ENCODE results near the gene SEMA4D. TPM values are rescaled to one million over a fixed set of nuclear protein-coding genes. Genes with fewer than 3 reads are reported as not detected.
A peak's percentile ranks its signal among the peaks of the same experiment; 100 is the strongest.

The SEMA4D gene
- total RNA-seq, 3 donors from 2014 or later: 20.9 to 26.9 (median 23.1) TPM

GRCh38 chr9:89397471-89397870 lies 100.4 kb downstream of the SEMA4D start:
- TF ChIP-seq CTCF (IDR thresholded peaks at IDR 0.05): no peak
- no peak for DNase-seq
- intact Hi-C loops (cut with DNase I, micrococcal nuclease): no loop called here
- Histone ChIP-seq H3K36me3 (ENCODE audit: low read depth) (no peaks in the 10 kb centered on the region), H3K4me3 (no peak overlapping the region), H3K9me3 (no peaks in the 10 kb centered on the region), H3K4me1 (ENCODE audit: low read depth) (no peaks in the 10 kb centered on the region)
- ATAC-seq: no peak

DNA sequence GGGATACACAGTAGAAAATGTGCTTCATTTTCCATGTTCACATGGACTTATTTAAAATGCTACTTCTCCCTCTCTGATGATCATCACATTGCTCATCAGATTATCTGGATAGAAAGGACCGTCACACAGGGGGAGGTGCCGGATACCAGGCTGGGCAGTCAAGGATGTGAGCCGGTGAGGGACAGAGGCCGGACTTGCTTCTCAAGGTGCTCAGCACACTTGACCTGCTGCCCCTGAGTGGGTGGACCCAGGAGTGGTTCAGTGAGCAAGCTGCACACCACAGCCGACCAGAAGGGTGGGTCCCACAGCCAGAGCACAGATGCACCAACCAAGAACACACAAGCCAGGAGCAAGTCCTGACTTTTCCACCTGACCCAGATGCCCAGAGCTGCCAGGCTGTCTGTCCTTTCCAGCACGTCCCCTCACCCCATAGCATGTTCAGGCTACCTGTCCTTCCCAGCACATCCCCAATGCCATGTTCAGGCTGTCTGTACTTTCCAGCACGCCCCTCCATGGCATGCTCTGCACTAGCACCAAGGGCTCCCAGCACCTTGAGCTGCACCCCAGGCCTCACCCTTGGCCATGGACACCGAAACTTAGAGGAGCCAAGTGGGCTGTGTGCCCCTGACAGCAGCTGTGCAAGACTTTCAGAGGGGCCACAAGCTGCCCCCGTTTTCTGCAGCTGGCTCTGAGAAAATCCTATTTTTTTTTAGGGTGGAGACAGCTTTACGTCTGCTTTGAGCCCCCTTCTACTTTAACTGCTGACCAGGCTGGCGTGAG lies 101.8 kb downstream of the SEMA4D start:
- peak in 1 of 3 donors; percentile 41 for DNase-seq
- intact Hi-C loops (cut with DNase I, micrococcal nuclease): no loop called here
- no peak overlapping the region for H3K4me3 ChIP-seq
- ATAC-seq: no peak
- no peak for TF ChIP-seq CTCF (IDR thresholded peaks at IDR 0.05)
- no peaks in the 10 kb centered on the region for H3K36me3 ChIP-seq (ENCODE audit: low read depth)
- H3K9me3 ChIP-seq: no peaks in the 10 kb centered on the region
- no peaks in the 10 kb centered on the region for H3K4me1 ChIP-seq (ENCODE audit: low read depth)

DNA sequence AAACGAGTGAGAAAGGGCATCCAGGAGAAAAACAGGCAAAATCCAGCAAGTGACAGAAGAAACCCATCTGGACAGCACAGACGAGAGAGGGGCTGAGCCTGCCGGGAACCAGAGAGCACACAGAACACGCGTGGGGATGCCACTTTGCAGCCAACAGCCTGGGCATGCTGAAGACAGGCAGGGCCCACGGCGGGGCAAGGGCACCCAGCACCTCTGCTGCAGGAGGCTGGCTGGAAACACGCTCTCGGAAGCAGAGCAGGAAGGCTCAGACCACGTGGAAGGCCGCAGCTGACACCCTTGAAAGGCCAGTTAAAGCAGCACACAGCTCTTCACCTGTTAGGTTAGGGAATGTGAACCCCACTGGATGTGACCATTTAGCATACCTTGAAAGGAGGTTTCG lies 103.5 kb downstream of the SEMA4D start:
- DNase-seq (no peak), ATAC-seq (no peak)
- Histone ChIP-seq H3K36me3 (ENCODE audit: low read depth) (no peaks in the 10 kb centered on the region), H3K9me3 (no peaks in the 10 kb centered on the region), H3K4me1 (ENCODE audit: low read depth) (no peaks in the 10 kb centered on the region), H3K4me3 (no peak overlapping the region)
- TF ChIP-seq CTCF (IDR thresholded peaks at IDR 0.05): no peak
- intact Hi-C loops (cut with DNase I, micrococcal nuclease): no loop called here

DNA sequence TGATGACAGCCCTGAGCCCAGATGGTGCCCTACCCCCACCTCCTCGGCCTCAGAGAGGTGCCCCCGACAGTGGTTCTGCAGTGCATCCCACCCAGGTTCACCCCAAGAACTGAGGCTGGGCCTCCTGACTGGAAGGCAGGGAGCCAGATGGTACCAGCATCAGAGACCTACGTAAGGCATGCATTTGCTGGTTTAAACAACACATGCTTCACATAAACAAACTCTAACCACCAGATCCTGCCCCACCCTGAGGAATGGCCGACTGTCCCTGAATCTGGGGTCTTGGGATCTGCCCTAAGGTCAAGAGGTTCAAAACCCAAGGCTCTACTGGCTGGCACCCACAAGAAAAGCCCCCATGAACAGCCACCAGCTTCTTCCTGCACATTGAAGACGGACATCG lies 106.3 kb downstream of the SEMA4D start:
- no peak for DNase-seq
- intact Hi-C loops (cut with DNase I, micrococcal nuclease): no loop called here
- no peak overlapping the region for H3K4me3 ChIP-seq
- H3K4me1 ChIP-seq (ENCODE audit: low read depth): no peaks in the 10 kb centered on the region
- no peaks in the 10 kb centered on the region for H3K36me3 ChIP-seq (ENCODE audit: low read depth)
- no peaks in the 10 kb centered on the region for H3K9me3 ChIP-seq
- no peak for TF ChIP-seq CTCF (IDR thresholded peaks at IDR 0.05)
- ATAC-seq: no peak

GRCh38 chr9:89390578-89391116 lies 107.3 kb downstream of the SEMA4D start:
- ATAC-seq: no peak
- no peak overlapping the region for H3K4me3 ChIP-seq
- intact Hi-C loops (cut with DNase I, micrococcal nuclease): no loop called here
- H3K36me3 ChIP-seq (ENCODE audit: low read depth): no peaks in the 10 kb centered on the region
- TF ChIP-seq CTCF (IDR thresholded peaks at IDR 0.05): no peak
- H3K9me3 ChIP-seq: no peaks in the 10 kb centered on the region
- no peak for DNase-seq
- H3K4me1 ChIP-seq (ENCODE audit: low read depth): no peaks in the 10 kb centered on the region

Data from mucosa of descending colon (tissue), 3 donors.